ENCODE results near the gene THADA. TPM values are rescaled to one million over a fixed set of nuclear protein-coding genes. Genes with fewer than 3 reads are reported as not detected.

THADA gene
- polyA plus RNA-seq, 1 donor (not counting 4 experiments of a cell fraction or from before 2014, with no cell fraction given) = 22.6 TPM

GRCh38 chr2:43198263-43198662 is 397.6 kb downstream of the THADA start:
- no peak overlapping the region for H3K9ac ChIP-seq (ENCODE audit: control insufficient read depth, extremely low read depth, insufficient read depth, low read length)
- H4K20me1 ChIP-seq (ENCODE audit: control insufficient read depth, extremely low read depth, insufficient read depth, low read length) = no peaks in the 10 kb centered on the region
- H3K79me2 ChIP-seq (ENCODE audit: control insufficient read depth, insufficient read depth, low read length) = no peaks in the 10 kb centered on the region
- H3K4me2 ChIP-seq (ENCODE audit: control insufficient read depth, extremely low read depth, insufficient read depth, low read depth, low read length) = no peak overlapping the region
- no peaks in the 10 kb centered on the region for H3K27me3 ChIP-seq (ENCODE audit: control insufficient read depth, extremely low read depth, insufficient read depth, low read length)
- dilution Hi-C loops (cut with MboI; ENCODE audit: extremely low pct_ligation_motif_present, low sequenced_read_pairs) = no loop called here
- H2AFZ ChIP-seq (ENCODE audit: control insufficient read depth, low read length) = no peak overlapping the region
- TF ChIP-seq CTCF (optimal IDR thresholded peaks at IDR 0.05 in 1 of 3, IDR thresholded peaks at IDR 0.05 in 1 of 3, conservative IDR thresholded peaks at IDR 0.05 in 1 of 3; ENCODE audit: extremely low read depth in 1 of 3, insufficient read depth in 2 of 3, low read length in 3 of 3) (no peak), EZH2 (IDR thresholded peaks at IDR 0.05; ENCODE audit: low read length) (no peak)
- FAIRE-seq (no peak), DNase-seq (ENCODE audit: low read depth, low spot score) (no peak)
- H3K9me3 ChIP-seq (ENCODE audit: control insufficient read depth, low read depth, low read length) = no peaks in the 10 kb centered on the region
- no peaks in the 10 kb centered on the region for H3K9me1 ChIP-seq (ENCODE audit: control insufficient read depth, extremely low read depth, insufficient read depth, low read length)
- no peak overlapping the region for H3K4me3 ChIP-seq (ENCODE audit: control insufficient read depth in 2 of 3, extremely low read depth in 1 of 3, insufficient read depth in 2 of 3, low read depth in 1 of 3, low read length in 3 of 3)
- H3K36me3 ChIP-seq (ENCODE audit: control insufficient read depth in 2 of 2, extremely low read depth in 1 of 2, insufficient read depth in 2 of 2, low read length in 2 of 2) = no peaks in the 10 kb centered on the region
- H3K27ac ChIP-seq (ENCODE audit: control insufficient read depth, insufficient read depth, low read length) = no peak overlapping the region
- H3K4me1 ChIP-seq (ENCODE audit: control insufficient read depth, extremely low read depth, insufficient read depth, low read length) = peaks cover 11% of the 10 kb centered on the region

- Histone ChIP-seq H3K4me3 (ENCODE audit: control insufficient read depth in 2 of 3, extremely low read depth in 1 of 3, insufficient read depth in 2 of 3, low read depth in 1 of 3, low read length in 3 of 3) (no peak overlapping the region), H3K9me3 (ENCODE audit: control insufficient read depth, low read depth, low read length) (no peaks in the 10 kb centered on the region), H3K9ac (ENCODE audit: control insufficient read depth, extremely low read depth, insufficient read depth, low read length) (no peak overlapping the region), H3K79me2 (ENCODE audit: control insufficient read depth, insufficient read depth, low read length) (no peaks in the 10 kb centered on the region), H3K27ac (ENCODE audit: control insufficient read depth, insufficient read depth, low read length) (no peak overlapping the region), H3K9me1 (ENCODE audit: control insufficient read depth, extremely low read depth, insufficient read depth, low read length) (no peaks in the 10 kb centered on the region), H3K4me2 (ENCODE audit: control insufficient read depth, extremely low read depth, insufficient read depth, low read depth, low read length) (no peak overlapping the region), H2AFZ (ENCODE audit: control insufficient read depth, low read length) (no peak overlapping the region), H3K4me1 (ENCODE audit: control insufficient read depth, extremely low read depth, insufficient read depth, low read length) (peaks cover 11% of the 10 kb centered on the region), H3K27me3 (ENCODE audit: control insufficient read depth, extremely low read depth, insufficient read depth, low read length) (no peaks in the 10 kb centered on the region), H4K20me1 (ENCODE audit: control insufficient read depth, extremely low read depth, insufficient read depth, low read length) (no peaks in the 10 kb centered on the region), H3K36me3 (ENCODE audit: control insufficient read depth in 2 of 2, extremely low read depth in 1 of 2, insufficient read depth in 2 of 2, low read length in 2 of 2) (no peaks in the 10 kb centered on the region)
- FAIRE-seq (no peak), DNase-seq (ENCODE audit: low read depth, low spot score) (no peak)
- TF ChIP-seq EZH2 (IDR thresholded peaks at IDR 0.05; ENCODE audit: low read length) (no peak), CTCF (optimal IDR thresholded peaks at IDR 0.05 in 1 of 3, IDR thresholded peaks at IDR 0.05 in 1 of 3, conservative IDR thresholded peaks at IDR 0.05 in 1 of 3; ENCODE audit: extremely low read depth in 1 of 3, insufficient read depth in 2 of 3, low read length in 3 of 3) (no peak)
- dilution Hi-C loops (cut with MboI; ENCODE audit: extremely low pct_ligation_motif_present, low sequenced_read_pairs) = no loop called here
Measured at GRCh38 chr2:43197588-43197896, 398.3 kb downstream of the THADA start.

Data from keratinocyte (primary cell).